Uterine smooth muscle cell (primary cell): ENCODE results near the gene SLC39A10. TPM values are rescaled to one million over a fixed set of nuclear protein-coding genes. Genes with fewer than 3 reads are reported as not detected.

Source experiments
- total RNA-seq: library from RNA; depleted of rRNA; stranded (reverse); fragments of >200 nt; gene quantifications from 2 replicates; pipeline ENCODE4 v1.2.3, GENCODE V29; 2014

The SLC39A10 gene
- total RNA-seq: 56.5 and 81.9 TPM in 2 replicates

GRCh38 chr2:195656859-195657633, at the start of gene SLC39A10:
Gene SLC39A10, plus strand, starts transcription at chr2:195657226. Its CDS starts 22,817 bp downstream, at chr2:195680043.

